ENCODE results near the gene GRAMD1A.
"Not testable (repeated sequence)": the region's sequence is repeated elsewhere in the genome, so short reads cannot be mapped to it uniquely, and the experiment has no call there.

The GRAMD1A gene

GRCh38 chr19:35049456-35049855, 49.3 kb downstream of the GRAMD1A start:
- Histone ChIP-seq H3K18ac (ENCODE audit: low read depth in 1 of 2, low read length in 2 of 2) (no peak overlapping the region), H2BK12ac (ENCODE audit: low read length in 2 of 2) (no peak overlapping the region), H3K36me3 (ENCODE audit: control insufficient read depth in 1 of 2, insufficient read depth in 2 of 2, low read depth in 1 of 2, low read length in 2 of 2) (no peaks in the 10 kb centered on the region), H4K91ac (ENCODE audit: low read length) (no peak overlapping the region), H2BK5ac (ENCODE audit: low read depth, low read length, poor library complexity, severe bottlenecking) (no peak overlapping the region), H3K9ac (ENCODE audit: low read length) (no peak overlapping the region), H3K27ac (ENCODE audit: low read length, poor library complexity, severe bottlenecking) (no peak overlapping the region), H4K8ac (ENCODE audit: low read length) (no peak overlapping the region), H3K23ac (ENCODE audit: low read length in 2 of 2) (no peak overlapping the region), H2AFZ (ENCODE audit: low read depth, low read length) (no peak overlapping the region), H2BK15ac (ENCODE audit: low read depth, poor library complexity, severe bottlenecking) (no peak overlapping the region), H3K4me1 (ENCODE audit: control insufficient read depth, insufficient read depth, low read depth, low read length) (peaks cover 6% of the 10 kb centered on the region), H3K4me3 (ENCODE audit: insufficient read depth in 1 of 2, low read depth in 1 of 2, low read length in 2 of 2) (no peak overlapping the region), H3K9me3 (ENCODE audit: control insufficient read depth, low read length) (no peaks in the 10 kb centered on the region), H2BK120ac (ENCODE audit: low read depth, low read length) (no peak overlapping the region), H2AK5ac (ENCODE audit: low read length, severe bottlenecking) (no peak overlapping the region), H3K4me2 (ENCODE audit: low read length, poor library complexity, severe bottlenecking) (no peak overlapping the region), H3K14ac (ENCODE audit: low read length in 2 of 2) (no peak overlapping the region), H3K27me3 (ENCODE audit: control insufficient read depth in 1 of 2, insufficient read depth in 1 of 2, low read length in 2 of 2) (peaks cover 2% of the 10 kb centered on the region in 2 experiments), H3K79me1 (replicated peaks; ENCODE audit: low read length, poor library complexity, severe bottlenecking) (no peaks in the 10 kb centered on the region), H3K4ac (ENCODE audit: low read depth in 1 of 2, low read length in 2 of 2) (no peak overlapping the region)
- WGBS, result 50% methylated on average over 1 of the region's 5 CpGs
- no peak for DNase-seq

- H3K18ac ChIP-seq (ENCODE audit: low read depth in 1 of 2, low read length in 2 of 2); H3K9me3 ChIP-seq (ENCODE audit: control insufficient read depth, low read length); H2AK5ac ChIP-seq (ENCODE audit: low read length, severe bottlenecking); H3K36me3 ChIP-seq (ENCODE audit: control insufficient read depth in 1 of 2, insufficient read depth in 2 of 2, low read depth in 1 of 2, low read length in 2 of 2); H3K4ac ChIP-seq (ENCODE audit: low read depth in 1 of 2, low read length in 2 of 2); H3K79me1 ChIP-seq (replicated peaks; ENCODE audit: low read length, poor library complexity, severe bottlenecking); H3K4me1 ChIP-seq (ENCODE audit: control insufficient read depth, insufficient read depth, low read depth, low read length); H4K8ac ChIP-seq (ENCODE audit: low read length); H3K9ac ChIP-seq (ENCODE audit: low read length); H3K27ac ChIP-seq (ENCODE audit: low read length, poor library complexity, severe bottlenecking); H2BK12ac ChIP-seq (ENCODE audit: low read length in 2 of 2); H3K4me3 ChIP-seq (ENCODE audit: insufficient read depth in 1 of 2, low read depth in 1 of 2, low read length in 2 of 2); H2BK120ac ChIP-seq (ENCODE audit: low read depth, low read length); H2BK15ac ChIP-seq (ENCODE audit: low read depth, poor library complexity, severe bottlenecking); H3K23ac ChIP-seq (ENCODE audit: low read length in 2 of 2); H2AFZ ChIP-seq (ENCODE audit: low read depth, low read length); DNase-seq; H4K91ac ChIP-seq (ENCODE audit: low read length); H3K4me2 ChIP-seq (ENCODE audit: low read length, poor library complexity, severe bottlenecking); H3K14ac ChIP-seq (ENCODE audit: low read length in 2 of 2); H2BK5ac ChIP-seq (ENCODE audit: low read depth, low read length, poor library complexity, severe bottlenecking): not testable (repeated sequence)
- WGBS, result no CpG with 5 or more reads among the region's 2 CpGs
- peaks cover 13 to 14% of the 10 kb centered on the region in 2 experiments for H3K27me3 ChIP-seq (ENCODE audit: control insufficient read depth in 1 of 2, insufficient read depth in 1 of 2, low read length in 2 of 2)
These were observed 50.5 kb downstream of the GRAMD1A start for GRCh38 chr19:35050662-35051061.

GRCh38 chr19:35051268-35051667, 51.1 kb downstream of the GRAMD1A start:
- not testable (repeated sequence) for H3K9ac ChIP-seq (ENCODE audit: low read length); H3K4me2 ChIP-seq (ENCODE audit: low read length, poor library complexity, severe bottlenecking); DNase-seq; H3K18ac ChIP-seq (ENCODE audit: low read depth in 1 of 2, low read length in 2 of 2); H2BK12ac ChIP-seq (ENCODE audit: low read length in 2 of 2); H2BK15ac ChIP-seq (ENCODE audit: low read depth, poor library complexity, severe bottlenecking); H2AK5ac ChIP-seq (ENCODE audit: low read length, severe bottlenecking); H3K23ac ChIP-seq (ENCODE audit: low read length in 2 of 2); H4K8ac ChIP-seq (ENCODE audit: low read length); H4K91ac ChIP-seq (ENCODE audit: low read length); H2BK5ac ChIP-seq (ENCODE audit: low read depth, low read length, poor library complexity, severe bottlenecking); H3K9me3 ChIP-seq (ENCODE audit: control insufficient read depth, low read length); H3K4me3 ChIP-seq (ENCODE audit: insufficient read depth in 1 of 2, low read depth in 1 of 2, low read length in 2 of 2); H3K79me1 ChIP-seq (replicated peaks; ENCODE audit: low read length, poor library complexity, severe bottlenecking); H3K4ac ChIP-seq (ENCODE audit: low read depth in 1 of 2, low read length in 2 of 2); H3K36me3 ChIP-seq (ENCODE audit: control insufficient read depth in 1 of 2, insufficient read depth in 2 of 2, low read depth in 1 of 2, low read length in 2 of 2); H2BK120ac ChIP-seq (ENCODE audit: low read depth, low read length); H3K14ac ChIP-seq (ENCODE audit: low read length in 2 of 2); H2AFZ ChIP-seq (ENCODE audit: low read depth, low read length); H3K4me1 ChIP-seq (ENCODE audit: control insufficient read depth, insufficient read depth, low read depth, low read length); H3K27ac ChIP-seq (ENCODE audit: low read length, poor library complexity, severe bottlenecking)
- H3K27me3 ChIP-seq (ENCODE audit: control insufficient read depth in 1 of 2, insufficient read depth in 1 of 2, low read length in 2 of 2), result peaks cover 19 to 20% of the 10 kb centered on the region in 2 experiments
- WGBS, result 80% methylated on average over 1 of the region's 4 CpGs

- H3K23ac ChIP-seq (ENCODE audit: low read length in 2 of 2), result no peak overlapping the region
- no peak for DNase-seq
- no peak overlapping the region for H3K18ac ChIP-seq (ENCODE audit: low read depth in 1 of 2, low read length in 2 of 2)
- no peak overlapping the region for H2BK5ac ChIP-seq (ENCODE audit: low read depth, low read length, poor library complexity, severe bottlenecking)
- no peak overlapping the region for H2AFZ ChIP-seq (ENCODE audit: low read depth, low read length)
- no peak overlapping the region for H2AK5ac ChIP-seq (ENCODE audit: low read length, severe bottlenecking)
- peaks cover 25% of the 10 kb centered on the region in 2 experiments for H3K27me3 ChIP-seq (ENCODE audit: control insufficient read depth in 1 of 2, insufficient read depth in 1 of 2, low read length in 2 of 2)
- H3K4me3 ChIP-seq (ENCODE audit: insufficient read depth in 1 of 2, low read depth in 1 of 2, low read length in 2 of 2), result no peak overlapping the region
- no peak overlapping the region for H3K27ac ChIP-seq (ENCODE audit: low read length, poor library complexity, severe bottlenecking)
- WGBS, result 86% methylated on average over 5 of the region's 5 CpGs
- H3K9ac ChIP-seq (ENCODE audit: low read length), result no peak overlapping the region
- no peak overlapping the region for H2BK15ac ChIP-seq (ENCODE audit: low read depth, poor library complexity, severe bottlenecking)
- no peak overlapping the region for H2BK12ac ChIP-seq (ENCODE audit: low read length in 2 of 2)
- H4K8ac ChIP-seq (ENCODE audit: low read length), result no peak overlapping the region
- H3K14ac ChIP-seq (ENCODE audit: low read length in 2 of 2), result no peak overlapping the region
- no peak overlapping the region for H2BK120ac ChIP-seq (ENCODE audit: low read depth, low read length)
- peaks cover 6% of the 10 kb centered on the region for H3K4me1 ChIP-seq (ENCODE audit: control insufficient read depth, insufficient read depth, low read depth, low read length)
- no peaks in the 10 kb centered on the region for H3K79me1 ChIP-seq (replicated peaks; ENCODE audit: low read length, poor library complexity, severe bottlenecking)
- no peaks in the 10 kb centered on the region for H3K36me3 ChIP-seq (ENCODE audit: control insufficient read depth in 1 of 2, insufficient read depth in 2 of 2, low read depth in 1 of 2, low read length in 2 of 2)
- H4K91ac ChIP-seq (ENCODE audit: low read length), result no peak overlapping the region
- H3K4me2 ChIP-seq (ENCODE audit: low read length, poor library complexity, severe bottlenecking), result no peak overlapping the region
- no peak overlapping the region for H3K4ac ChIP-seq (ENCODE audit: low read depth in 1 of 2, low read length in 2 of 2)
- no peaks in the 10 kb centered on the region for H3K9me3 ChIP-seq (ENCODE audit: control insufficient read depth, low read length)
These were observed 51.7 kb downstream of the GRAMD1A start for GRCh38 chr19:35051796-35052195.

All from mesenchymal stem cell (in vitro differentiated cells and primary cell).